Measurements from ENCODE around the gene RNF44.

Gene RNF44

DNA sequence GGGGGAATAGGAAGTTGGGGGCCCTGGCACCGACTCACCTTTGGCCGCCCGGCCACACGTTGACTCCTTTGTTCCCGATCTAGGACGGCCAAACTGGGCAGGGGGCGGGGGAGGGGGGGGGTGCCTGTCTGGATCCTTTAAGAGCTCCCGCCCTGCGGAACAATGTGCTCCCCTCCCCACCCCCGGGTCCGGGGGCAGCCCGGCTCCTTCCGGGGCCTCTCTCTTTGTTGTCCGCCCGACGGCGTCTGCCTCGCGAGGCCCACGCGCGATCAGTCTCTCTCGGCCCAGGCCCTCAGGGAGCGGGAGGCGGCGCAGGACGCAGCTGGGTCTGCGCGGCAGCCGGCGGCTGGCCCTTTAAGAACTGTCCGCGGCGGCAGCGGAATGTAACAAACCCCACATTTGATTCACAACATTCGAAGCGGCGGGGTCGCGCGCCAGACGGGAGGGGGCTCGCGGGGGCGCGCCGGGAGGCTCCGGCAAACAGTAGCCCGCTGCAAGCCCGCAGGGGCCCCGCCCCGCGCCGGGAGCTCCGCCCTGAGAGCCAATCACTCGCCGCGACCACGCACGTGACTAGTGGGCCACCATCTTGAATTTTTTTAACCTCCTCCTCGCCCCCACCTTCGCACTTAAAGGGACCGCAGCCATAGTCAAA is at the start of gene RNF44:
TSS of gene RNF44 (minus strand) at position 501 of the 652 bp plus-strand sequence. CDS start 4,930 bp downstream, outside the sequence.
- peak; percentile 79 to 99 (median 98) for DNase-seq

DNA sequence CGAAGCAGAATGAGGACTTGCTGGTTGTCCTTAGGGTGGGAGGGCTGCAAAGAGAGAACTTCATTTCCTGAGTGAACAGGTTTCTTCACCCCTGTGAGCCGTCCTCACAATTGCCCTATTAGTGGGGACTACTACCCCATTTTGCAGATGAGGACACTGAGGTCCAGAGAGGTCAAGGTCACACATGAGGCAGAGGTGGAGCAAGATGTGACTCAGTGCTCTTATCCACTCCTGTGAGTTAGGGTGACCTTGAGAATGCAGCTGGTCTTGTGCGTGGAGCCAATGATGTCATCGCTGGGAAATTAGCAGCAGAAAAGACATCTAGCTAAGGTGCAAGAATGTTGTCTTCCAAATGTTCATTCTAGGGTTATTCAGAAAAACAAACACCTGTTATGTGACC is 45.9 kb upstream of the RNF44 start:
- no peak for DNase-seq

DNA sequence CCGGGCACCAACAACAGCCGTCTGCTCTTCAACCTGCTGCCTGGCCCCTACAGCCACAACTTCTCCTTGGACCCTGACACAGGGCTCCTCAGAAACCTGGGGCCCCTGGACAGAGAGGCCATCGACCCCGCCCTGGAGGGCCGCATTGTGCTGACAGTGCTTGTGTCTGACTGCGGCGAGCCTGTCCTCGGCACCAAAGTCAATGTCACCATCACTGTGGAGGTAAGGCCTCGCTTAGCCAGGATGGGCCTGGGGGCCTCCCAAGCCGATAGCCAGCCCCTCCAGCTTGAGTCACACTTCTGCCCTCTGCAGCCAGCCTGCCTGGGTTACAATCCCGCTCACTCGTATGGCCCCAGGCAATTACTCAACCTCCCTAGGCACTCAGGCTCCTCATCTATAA is 44.2 kb upstream of the RNF44 start:
- no peak for DNase-seq

DNA sequence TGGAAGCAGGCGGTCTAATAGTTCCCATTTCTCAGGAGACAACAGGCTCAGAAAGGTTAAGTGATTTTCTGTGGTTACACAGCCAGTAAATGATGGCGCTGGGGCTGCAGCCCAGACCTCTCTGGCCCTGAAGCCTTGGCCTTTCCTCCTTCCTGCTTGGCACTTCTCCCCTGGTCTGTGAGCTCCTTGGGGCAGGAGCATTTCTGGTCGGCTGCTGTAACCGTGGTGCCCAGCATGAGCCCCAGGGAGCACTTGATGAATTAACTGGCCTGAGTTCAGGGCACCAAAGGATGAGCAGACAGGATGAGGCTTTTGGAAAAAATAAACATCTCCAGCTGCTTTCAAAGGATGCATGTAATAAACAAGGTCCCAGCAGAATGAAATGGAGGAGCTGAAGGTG is 42.1 kb upstream of the RNF44 start:
- no peak for DNase-seq

DNA sequence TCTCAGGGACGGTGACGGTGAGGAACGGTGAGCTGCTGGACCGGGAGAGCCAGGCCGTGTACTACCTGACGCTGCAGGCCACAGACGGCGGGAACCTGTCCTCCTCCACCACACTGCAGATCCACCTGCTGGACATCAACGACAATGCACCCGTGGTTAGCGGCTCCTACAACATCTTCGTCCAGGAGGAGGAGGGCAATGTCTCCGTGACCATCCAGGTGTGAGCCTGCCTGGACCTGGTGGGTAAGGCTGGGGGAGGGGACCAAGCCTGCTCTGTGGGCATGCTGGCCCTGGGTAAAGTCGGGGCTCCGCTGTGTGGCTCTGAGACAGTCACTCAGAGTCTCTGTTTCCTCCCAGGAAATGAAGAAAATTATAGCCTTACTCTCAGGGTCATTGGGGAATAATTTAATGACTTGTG is 41.2 kb upstream of the RNF44 start:
- no peak for DNase-seq

DNA sequence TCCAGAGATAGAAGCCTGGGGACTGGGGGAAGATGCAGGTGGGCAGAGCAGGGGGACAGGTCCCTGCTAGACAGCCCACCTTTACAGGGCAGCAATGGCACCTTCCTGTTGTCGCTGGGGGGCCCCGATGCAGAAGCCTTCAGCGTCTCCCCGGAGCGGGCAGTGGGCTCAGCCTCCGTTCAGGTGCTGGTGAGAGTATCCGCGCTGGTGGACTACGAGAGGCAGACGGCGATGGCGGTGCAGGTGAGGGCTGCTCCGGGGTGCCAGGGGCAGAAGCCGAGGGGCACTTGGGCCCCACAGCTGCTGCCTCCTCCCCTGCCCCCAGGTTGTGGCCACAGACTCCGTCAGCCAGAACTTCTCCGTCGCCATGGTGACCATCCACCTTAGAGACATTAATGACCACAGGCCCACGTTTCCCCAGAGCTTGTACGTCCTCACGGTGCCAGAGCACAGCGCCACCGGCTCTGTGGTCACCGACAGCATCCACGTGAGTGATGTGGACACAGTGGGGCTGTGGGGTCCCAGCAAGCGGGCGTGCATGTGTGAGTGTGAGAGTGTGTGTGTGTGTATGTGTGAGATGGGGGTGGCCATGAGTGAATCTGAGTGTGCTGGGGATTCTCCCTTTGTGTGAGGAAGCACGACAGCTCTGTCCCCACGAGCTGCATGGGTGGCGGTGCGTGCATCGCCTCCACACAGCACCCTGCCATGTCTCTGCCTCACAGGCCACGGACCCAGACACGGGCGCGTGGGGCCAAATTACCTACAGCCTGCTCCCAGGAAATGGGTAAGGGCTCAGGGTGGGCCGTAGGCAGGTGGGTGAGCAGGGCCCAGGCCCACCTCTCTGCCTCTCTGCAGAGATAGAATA is 40.3 kb upstream of the RNF44 start:
- DNase-seq, result no peak

DNA sequence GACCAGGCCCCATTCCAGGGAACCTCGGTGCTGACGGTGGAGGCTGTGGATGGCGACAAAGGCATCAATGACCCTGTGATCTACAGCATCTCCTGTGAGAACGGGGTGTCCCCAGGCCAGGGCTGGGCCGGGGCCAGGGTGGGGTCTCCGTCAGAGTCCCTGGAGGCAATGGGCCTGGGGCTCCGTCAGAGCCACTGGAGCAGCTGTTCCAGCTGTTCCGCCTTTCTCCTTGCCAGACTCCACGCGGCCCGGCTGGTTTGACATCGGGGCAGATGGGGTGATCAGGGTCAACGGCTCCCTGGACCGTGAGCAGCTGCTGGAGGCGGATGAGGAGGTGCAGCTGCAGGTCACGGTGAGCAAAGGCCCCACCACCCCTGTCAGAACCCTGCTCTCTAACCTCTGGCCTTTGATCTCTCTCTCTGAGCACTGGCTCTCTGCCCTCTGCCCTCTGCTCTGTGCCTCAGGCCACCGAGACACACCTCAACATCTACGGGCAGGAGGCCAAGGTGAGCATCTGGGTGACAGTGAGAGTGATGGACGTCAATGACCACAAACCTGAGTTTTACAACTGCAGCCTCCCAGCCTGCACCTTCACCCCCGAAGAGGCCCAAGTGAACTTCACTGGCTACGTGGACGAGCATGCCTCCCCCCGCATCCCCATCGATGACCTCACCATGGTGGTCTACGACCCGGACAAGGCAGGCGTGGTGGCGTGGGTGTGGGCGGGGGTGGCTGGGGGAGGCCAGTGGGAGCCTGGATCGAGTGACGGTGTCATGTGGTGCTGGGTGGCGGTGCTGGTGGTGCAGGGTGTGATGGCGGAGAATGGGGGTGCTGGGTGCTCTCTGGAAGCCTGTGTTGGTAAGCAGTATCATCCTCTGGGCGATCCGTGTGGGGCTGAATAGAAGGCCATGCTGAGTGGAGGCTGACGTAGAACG is 38.6 kb upstream of the RNF44 start:
- no peak for DNase-seq

DNA sequence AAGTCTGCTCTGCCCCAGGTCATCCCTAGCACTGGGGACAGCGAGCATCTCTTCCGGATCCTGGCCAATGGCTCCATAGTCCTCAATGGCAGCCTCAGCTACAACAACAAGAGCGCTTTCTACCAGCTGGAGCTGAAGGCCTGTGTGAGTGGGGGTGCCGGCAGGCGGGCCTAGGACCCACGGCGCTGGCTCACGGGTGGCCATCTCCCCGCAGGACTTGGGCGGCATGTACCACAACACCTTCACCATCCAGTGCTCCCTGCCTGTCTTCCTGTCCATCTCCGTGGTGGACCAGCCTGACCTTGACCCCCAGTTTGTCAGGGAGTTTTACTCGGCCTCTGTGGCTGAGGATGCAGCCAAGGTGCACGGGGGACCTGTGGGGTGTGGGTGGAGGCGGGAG is 37.9 kb upstream of the RNF44 start:
- DNase-seq, result no peak

DNA sequence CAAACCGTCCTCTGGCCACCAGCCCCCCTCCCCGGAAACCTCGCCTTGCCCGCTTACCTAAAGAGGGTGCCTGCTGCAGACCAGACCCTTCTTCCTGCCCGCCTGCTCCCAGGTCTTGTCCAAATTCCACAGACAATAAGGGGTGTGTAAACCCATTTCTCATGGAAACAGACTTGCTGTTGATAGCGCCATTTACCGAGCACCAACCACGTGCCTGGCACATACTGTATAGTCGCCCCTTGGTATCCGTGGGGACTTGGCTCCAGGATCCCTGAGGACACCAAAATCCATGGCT is 37.0 kb upstream of the RNF44 start:
- no peak for DNase-seq

DNA sequence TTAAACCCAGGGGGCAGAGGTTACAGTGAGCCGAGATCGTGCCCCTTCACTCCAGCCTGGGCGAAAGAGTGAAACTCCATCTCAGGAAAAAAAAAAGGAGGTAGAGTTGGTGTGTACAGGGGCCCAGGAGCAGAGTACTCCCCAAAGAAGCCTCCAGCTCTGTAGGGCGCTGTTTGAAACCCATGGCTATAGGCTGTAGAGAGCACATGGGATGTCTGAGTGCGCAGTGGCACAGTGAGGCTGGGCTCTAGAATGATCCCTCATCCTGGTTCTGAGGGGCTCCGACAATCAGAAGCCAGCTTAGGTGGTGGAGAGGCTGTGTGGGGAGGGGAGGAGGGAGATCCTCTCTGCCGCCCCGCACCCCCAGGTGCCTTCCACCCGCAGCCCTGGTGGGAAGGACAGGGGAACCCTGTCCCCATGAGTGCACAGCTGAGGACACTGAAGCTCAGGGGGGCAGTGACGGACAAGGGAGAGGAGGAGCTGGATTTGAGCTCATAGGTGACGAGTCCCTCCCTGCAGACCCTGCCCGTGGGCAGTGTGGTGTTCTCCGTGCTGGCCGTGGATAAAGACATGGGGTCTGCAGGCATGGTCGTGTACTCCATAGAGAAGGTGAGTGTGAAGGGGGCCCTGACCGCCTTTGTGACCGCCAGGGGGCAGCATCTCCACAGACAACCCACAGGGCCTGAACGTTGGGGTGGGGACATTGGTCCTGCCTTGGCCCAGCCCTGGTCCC is 36.5 kb upstream of the RNF44 start:
- DNase-seq, result peak in 56 of 58 donors; percentile 2 to 87 (median 44)

DNA sequence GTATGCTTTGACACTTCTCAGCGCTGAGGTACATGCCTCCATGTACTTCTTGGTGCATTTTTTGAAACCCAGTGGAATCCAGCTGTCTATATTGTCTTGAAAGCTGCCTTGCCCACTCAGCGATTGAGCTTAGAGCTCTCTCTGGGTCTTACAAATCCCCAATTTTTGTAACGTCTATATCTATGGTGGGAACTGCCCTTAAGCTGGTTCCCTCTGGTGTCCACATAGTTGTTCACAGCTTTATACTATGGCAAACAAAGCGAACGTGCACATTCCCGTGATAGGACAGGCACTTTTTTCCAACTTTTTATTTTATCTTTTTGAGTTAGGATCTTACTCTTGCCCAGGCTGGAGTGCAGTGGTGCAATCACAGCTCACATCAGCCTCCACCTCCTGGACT is 32.8 kb upstream of the RNF44 start:
- DNase-seq, result no peak

DNA sequence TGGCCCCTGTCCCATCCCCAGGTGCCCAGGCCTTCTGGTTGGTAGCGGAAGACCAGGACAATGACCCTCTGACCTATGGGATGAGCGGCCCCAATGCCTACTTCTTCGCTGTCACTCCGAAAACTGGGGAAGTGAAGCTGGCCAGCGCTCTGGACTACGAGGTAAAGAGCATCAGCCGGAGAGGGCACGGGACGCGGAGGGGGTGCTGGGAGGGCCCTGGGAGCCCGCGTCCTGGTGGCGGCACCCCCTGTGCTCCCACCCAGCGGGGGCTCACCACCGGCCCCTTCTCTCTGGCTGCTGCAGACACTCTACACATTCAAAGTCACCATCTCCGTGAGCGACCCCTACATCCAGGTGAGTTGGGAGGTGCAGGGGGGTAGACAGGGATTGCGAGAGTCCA is 31.5 kb upstream of the RNF44 start:
- no peak for DNase-seq

DNA sequence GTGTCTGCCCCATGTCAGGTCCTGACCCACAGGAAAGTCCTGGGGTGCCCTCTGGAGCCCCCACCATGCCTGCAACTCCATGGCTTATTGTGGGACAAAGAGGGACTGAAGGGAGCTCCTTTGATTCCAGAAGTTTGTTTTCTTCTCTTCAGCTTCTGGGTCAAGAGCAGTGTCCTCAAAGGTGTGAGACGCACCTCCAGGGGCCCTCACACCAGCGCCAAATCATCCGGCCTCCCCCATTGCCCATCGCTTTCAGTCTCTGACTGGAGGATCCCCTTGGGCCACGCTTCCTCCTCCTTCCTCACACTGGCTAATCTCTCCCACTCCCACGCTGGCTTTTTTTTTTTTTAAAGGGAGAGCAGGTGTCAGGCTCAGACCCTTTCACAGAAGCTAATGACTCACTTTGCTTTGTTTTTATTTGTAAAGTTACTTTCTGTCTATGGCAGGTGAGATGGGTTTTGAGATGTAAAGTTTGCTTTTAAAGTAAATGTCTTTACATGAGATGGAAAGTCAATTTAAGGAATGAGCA is 28.6 kb upstream of the RNF44 start:
- DNase-seq, result no peak

DNA sequence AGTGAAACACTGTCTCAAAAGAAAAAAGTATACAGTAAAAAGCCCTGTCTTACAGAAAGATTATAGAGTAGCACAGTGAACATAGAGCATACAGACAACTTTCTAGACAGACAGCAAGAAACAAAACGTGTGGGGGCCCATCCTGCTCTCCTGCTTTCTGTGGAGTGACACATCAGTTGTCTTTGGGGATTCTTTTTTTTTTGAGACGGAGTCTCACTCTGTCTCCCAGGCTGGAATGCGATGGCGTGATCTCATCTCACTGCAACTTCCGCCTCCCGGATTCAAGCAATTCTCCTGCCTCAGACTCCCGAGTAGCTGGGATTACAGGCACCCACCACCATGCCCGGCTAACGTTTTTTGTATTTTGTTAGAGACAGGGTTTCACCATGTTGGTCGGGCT is 26.8 kb upstream of the RNF44 start:
- no peak for DNase-seq

DNA sequence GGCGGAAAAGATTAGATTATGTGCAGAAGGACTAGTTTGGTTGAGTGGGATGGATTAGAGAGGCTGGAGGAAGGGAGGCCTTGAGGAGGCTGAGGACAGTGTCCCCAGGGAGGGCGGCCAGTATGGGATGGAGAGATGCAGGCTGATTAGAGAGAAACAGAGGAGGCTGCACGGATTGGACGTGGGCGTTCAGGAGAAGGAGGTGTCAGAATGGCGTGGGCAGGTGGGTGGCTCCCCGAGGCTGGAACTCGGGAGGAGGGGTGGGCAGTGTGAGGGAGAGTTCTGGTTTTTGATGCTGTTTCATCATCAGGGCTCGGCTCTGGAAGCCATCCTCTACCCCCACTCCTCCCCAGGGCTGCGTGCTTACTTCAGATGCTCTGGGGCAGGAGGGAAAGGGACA is 25.0 kb upstream of the RNF44 start:
- DNase-seq, result peak in 1 of 58 donors; percentile 23

DNA sequence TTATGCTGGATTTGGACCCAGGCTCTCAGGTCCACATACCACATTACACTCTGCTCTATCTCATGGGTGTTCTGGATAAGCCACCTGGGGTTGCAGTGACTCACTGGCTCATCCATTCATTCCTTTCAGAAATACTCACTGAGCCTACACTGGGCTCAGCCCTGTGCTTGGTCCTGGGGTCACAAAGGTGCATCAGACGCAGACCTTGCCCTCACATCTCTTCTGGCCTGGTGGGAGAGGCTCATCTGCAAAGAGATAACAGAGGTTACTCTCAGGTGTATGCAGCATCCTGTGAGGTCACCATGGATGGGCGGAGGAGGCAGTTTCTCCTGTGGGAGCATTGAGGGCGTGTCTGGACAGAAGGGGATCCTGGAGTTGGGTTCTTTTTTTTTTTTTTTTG is 24.1 kb upstream of the RNF44 start:
- no peak for DNase-seq

DNA sequence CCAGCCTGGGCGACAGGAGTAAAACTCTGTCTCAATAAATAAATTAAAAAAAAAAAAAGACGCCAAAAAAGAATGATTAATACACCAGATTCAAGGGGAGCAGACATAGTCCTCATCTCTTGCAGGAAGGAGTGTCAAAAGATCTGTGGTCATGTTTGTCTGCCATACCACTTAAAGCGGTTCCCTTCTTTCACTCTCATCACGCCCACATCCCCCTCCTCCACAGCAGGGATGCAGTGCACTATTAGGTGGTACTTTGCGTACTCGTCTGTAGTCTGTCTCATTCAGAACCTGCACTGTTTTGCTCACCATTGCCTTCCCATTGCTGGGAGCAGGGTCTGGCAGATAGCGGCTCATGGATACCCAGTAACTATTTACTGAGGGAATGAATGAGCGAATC is 23.2 kb upstream of the RNF44 start:
- no peak for DNase-seq

DNA sequence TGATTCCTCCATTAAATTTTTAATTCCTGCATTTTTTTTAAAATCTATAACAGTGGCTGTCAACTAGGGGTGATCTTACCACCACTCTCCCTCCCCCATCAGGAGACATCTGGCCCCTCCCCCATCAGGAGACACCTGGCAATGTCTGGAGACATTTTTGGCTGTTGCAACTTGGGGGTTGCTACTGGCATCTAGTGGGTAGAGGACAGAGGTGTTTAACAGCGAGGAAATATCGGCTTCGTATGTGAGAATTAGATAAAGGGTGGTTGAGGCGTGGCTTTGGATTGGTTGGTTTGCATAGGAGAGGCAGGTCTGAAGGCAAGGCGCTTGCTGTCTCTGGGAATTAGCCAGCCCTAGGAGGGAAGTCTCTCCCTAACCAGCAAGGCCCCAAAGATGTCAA is 22.5 kb upstream of the RNF44 start:
- no peak for DNase-seq

DNA sequence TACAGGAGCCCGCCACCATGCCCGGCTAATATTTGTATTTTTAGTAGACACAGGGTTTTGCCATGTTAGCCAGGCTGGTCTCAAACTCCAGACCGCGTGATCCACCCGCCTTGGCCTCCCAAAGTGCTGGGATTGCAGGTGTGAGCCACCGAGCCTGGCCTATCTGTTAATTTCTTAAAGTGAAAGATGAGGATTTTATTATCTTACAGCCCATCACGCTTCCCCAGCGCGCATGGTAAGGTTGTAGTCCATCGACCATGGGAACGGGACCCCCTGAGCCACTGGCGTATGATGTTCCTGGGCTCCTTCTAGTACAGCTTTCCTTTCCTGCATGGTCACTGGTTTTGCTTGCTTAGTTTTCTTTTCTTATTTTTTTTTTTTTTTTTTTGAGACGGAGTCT is 20.6 kb upstream of the RNF44 start:
- no peak for DNase-seq

DNA sequence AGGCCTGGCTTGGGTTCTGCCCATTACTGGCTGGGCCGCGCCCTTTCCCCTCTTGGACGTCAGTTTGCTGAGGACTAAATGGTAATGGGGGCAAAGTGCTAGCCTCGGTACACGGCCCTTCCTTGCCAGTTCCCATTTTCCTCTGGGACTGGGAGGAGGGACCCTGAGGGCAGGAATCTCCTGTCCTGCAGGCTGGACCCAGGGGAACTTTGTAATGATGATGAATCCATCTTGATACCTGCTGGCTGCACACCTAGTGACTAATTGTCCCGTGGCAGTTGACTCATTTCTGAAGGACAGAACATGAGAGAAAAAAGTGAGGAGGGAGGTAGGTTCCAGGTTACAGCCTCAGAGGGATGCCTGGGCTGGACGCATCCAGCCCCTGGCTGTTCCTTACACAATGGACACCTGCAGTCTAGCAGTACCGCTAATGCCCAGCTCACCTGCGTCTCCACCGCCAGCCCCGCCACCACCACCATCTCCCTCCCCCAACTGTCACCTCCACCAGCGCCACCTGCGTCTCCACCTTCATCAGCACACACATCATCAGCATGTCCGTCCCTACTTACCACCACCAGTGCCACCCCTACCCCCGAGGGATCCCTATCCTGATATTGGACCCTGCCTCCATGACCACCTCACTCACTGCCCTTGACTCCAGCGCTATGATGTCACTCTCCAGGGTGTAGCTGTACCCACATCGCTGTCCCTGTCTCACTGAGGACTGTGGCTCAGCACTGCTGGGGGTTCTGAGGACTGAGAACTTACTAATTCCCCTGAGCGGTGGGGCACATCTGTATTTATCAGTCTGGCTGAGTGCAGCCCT is 16.3 kb upstream of the RNF44 start:
- DNase-seq, result no peak
